HepG2 (cell line): ENCODE measurements around the gene PTCD1. TPM values are rescaled to one million over a fixed set of nuclear protein-coding genes. Genes with fewer than 3 reads are reported as not detected.
A peak's percentile ranks its signal among the peaks of the same experiment; 100 is the strongest.

Experiments
- ATAC-seq: fragments of 200-7000 bp; cut with Tn5 transposase; 3 replicates; pipeline ENCODE4 v1.9.1; 2020; ENCODE audit warnings: mild to moderate bottlenecking, moderate library complexity
- BruUV-seq: library from RNA; stranded (reverse); fragments of 400-500 nt; replicated peaks from 2 replicates; lab custom pipeline; 2021; lab: Mats Ljungman, UMichigan
- CTCF ChIA-PET: fragments of 300-600 bp; formaldehyde crosslinking; extraction: SDS; loops from one replicate; lab custom pipeline; 2021; ENCODE audit warnings: low total read pairs, inconsistent platforms, low intra/inter-chr PET ratio; lab: Yijun Ruan, JAX
- POLR2A ChIA-PET: fragments of 350-600 bp; sonication (Branson Sonifier 250); formaldehyde crosslinking; loops from one replicate; lab custom pipeline; 2020; ENCODE audit warnings: antibody characterized with exemption, inconsistent platforms; lab: Yijun Ruan, JAX
- DNase-seq: peaks from one replicate; pipeline ENCODE4 v3.0.0-alpha.2; 2015; ENCODE audit warnings: low spot score
- FAIRE-seq: peaks from 3 replicates; lab custom pipeline; 2011; peaks lifted over from hg19 to GRCh38; lab: Jason Lieb, UNC
- H2AFZ ChIP-seq: one replicate; pipeline ENCODE4 v1.6.1; 2011; ENCODE audit warnings: low read length, inconsistent platforms
- H3K27ac ChIP-seq: fragments of 300-600 bp; 3 replicates; pipeline ENCODE4 v1.8.0; 2011; ENCODE audit warnings: mixed run types, mild to moderate bottlenecking, mixed read lengths, low read length, inconsistent platforms; ENCODE audit not compliant: insufficient read depth; ENCODE audit errors: extremely low read length
- H3K27me3 ChIP-seq, 2 experiments: fragments of 200-600 bp in 1 of 2; 2 replicates in 1 of 2; 3 replicates in 1 of 2; pipeline versions ENCODE4 v1.6.0 to v1.8.0; 2011; ENCODE audit warnings: low read length in 2 of 2, mild to moderate bottlenecking in 2 of 2, moderate library complexity in 2 of 2, inconsistent platforms in 1 of 2; ENCODE audit not compliant: insufficient read depth in 2 of 2, control insufficient read depth in 1 of 2
- H3K36me3 ChIP-seq, 2 experiments: fragments of 200-600 bp in 1 of 2; replicated peaks in 1 of 2; 2 replicates in 1 of 2; 3 replicates in 1 of 2; pipeline versions ENCODE4 v1.5.1 to v1.8.0; 2011; ENCODE audit warnings: low read length in 2 of 2, inconsistent platforms in 1 of 2; ENCODE audit not compliant: insufficient read depth in 2 of 2, control insufficient read depth in 1 of 2
- H3K4me1 ChIP-seq: 2 replicates; pipeline ENCODE4 v1.5.1; 2012; ENCODE audit warnings: low read length, inconsistent platforms; ENCODE audit not compliant: insufficient read depth
- H3K4me2 ChIP-seq: 2 replicates; pipeline ENCODE4 v1.6.0; 2011; ENCODE audit warnings: low read depth, low read length, inconsistent platforms
- H3K4me3 ChIP-seq, 3 experiments: fragments of 200-600 bp in 1 of 3; sonication (generic), shearing (Covaris generic) in 1 of 3; replicated peaks in 1 of 3; 2 replicates each; pipeline ENCODE4 v1.5.1; 2011 to 2016; ENCODE audit warnings: low read length in 3 of 3, inconsistent platforms in 2 of 3, low read depth in 2 of 3, mild to moderate bottlenecking in 2 of 3, control low read depth in 1 of 3, mixed read lengths in 1 of 3; ENCODE audit not compliant: insufficient read depth in 1 of 3
- H3K79me2 ChIP-seq: one replicate; pipeline ENCODE4 v1.6.1; 2011; ENCODE audit warnings: low read length, inconsistent platforms; ENCODE audit not compliant: insufficient read depth
- H3K9ac ChIP-seq: 2 replicates; pipeline ENCODE4 v1.6.0; 2011; ENCODE audit warnings: mild to moderate bottlenecking, low read depth, low read length, inconsistent platforms; ENCODE audit not compliant: insufficient read depth
- H3K9me3 ChIP-seq: 2 replicates; pipeline ENCODE4 v1.5.1; 2012; ENCODE audit warnings: mild to moderate bottlenecking, low read length
- H4K20me1 ChIP-seq: 2 replicates; pipeline ENCODE4 v1.6.0; 2011; ENCODE audit warnings: inconsistent platforms, mild to moderate bottlenecking, low read length, moderate library complexity; ENCODE audit not compliant: insufficient read depth
- BRD4 ChIP-seq: sonication (generic); formaldehyde crosslinking; IDR thresholded peaks from 2 replicates; pipeline ENCODE4 v1.4.0; 2020; ENCODE audit warnings: missing genetic modification reagents
- CENPBD1 ChIP-seq: sonication (generic); formaldehyde crosslinking; IDR thresholded peaks from 2 replicates; pipeline ENCODE4 v1.8.0; 2022; ENCODE audit warnings: missing genetic modification reagents, low read depth, mild to moderate bottlenecking, borderline replicate concordance
- ELF3 ChIP-seq: IDR thresholded peaks from 2 replicates; pipeline ENCODE4 v1.6.1; 2016; ENCODE audit warnings: missing genetic modification reagents, missing compliant biosample characterization
- FOXA1 ChIP-seq, 2 experiments: fragments of 450-650 bp in 1 of 2; sonication (generic) in 1 of 2; formaldehyde crosslinking in 1 of 2; IDR thresholded peaks; 2 replicates each; pipeline versions ENCODE4 v1.4.0 to v1.6.1; 2016 to 2020; ENCODE audit warnings: missing genetic modification reagents in 1 of 2
- FOXA3 ChIP-seq: IDR thresholded peaks from 2 replicates; pipeline ENCODE4 v1.6.1; 2016; ENCODE audit warnings: missing genetic modification reagents, missing compliant biosample characterization
- HMGXB3 ChIP-seq: sonication (generic); formaldehyde crosslinking; IDR thresholded peaks from 2 replicates; pipeline ENCODE4 v1.4.0; 2020; ENCODE audit warnings: missing genetic modification reagents, borderline replicate concordance
- KLF11 ChIP-seq: IDR thresholded peaks from 2 replicates; pipeline ENCODE4 v1.6.1; 2016; ENCODE audit warnings: missing compliant biosample characterization
- MAFF ChIP-seq: IDR thresholded peaks from 2 replicates; pipeline ENCODE4 v1.6.1; 2011; ENCODE audit warnings: low read depth, low read length, improper control_type of control experiment
- MAZ ChIP-seq, 2 experiments: sonication (generic) in 1 of 2; formaldehyde crosslinking in 1 of 2; IDR thresholded peaks; 2 replicates each; pipeline versions ENCODE4 v1.5.0 to v1.6.1; 2012 to 2020; ENCODE audit warnings: low read depth in 2 of 2, mild to moderate bottlenecking in 2 of 2, borderline replicate concordance in 1 of 2, improper control_type of control experiment in 1 of 2, low read length in 1 of 2, missing genetic modification reagents in 1 of 2, moderate library complexity in 1 of 2
- MIER3 ChIP-seq: IDR thresholded peaks from 2 replicates; pipeline ENCODE4 v1.6.1; 2016; ENCODE audit warnings: missing compliant biosample characterization, borderline replicate concordance
- NFYB ChIP-seq: sonication (generic); formaldehyde crosslinking; IDR thresholded peaks from 2 replicates; pipeline ENCODE4 v1.4.0; 2020; ENCODE audit warnings: missing genetic modification reagents
- RAD51 ChIP-seq: fragments of 450-650 bp; IDR thresholded peaks from 2 replicates; pipeline ENCODE4 v1.6.1; 2016; ENCODE audit warnings: borderline replicate concordance
- TBL1XR1 ChIP-seq: fragments of 150-350 bp; IDR thresholded peaks from 2 replicates; pipeline ENCODE4 v1.6.1; 2014; ENCODE audit warnings: borderline replicate concordance, low read length; ENCODE audit not compliant: partially characterized antibody
- ZFP90 ChIP-seq: sonication (generic); formaldehyde crosslinking; IDR thresholded peaks from 2 replicates; pipeline ENCODE4 v1.8.0; 2022; ENCODE audit warnings: missing genetic modification reagents, mild to moderate bottlenecking, inconsistent platforms, borderline replicate concordance
- ZIK1 ChIP-seq: sonication (generic); formaldehyde crosslinking; IDR thresholded peaks from 2 replicates; pipeline ENCODE4 v1.5.0; 2020; ENCODE audit warnings: mild to moderate bottlenecking, low read depth, missing genetic modification reagents, borderline replicate concordance
- ZMYM3 ChIP-seq: sonication (generic); formaldehyde crosslinking; IDR thresholded peaks from 2 replicates; pipeline ENCODE4 v1.5.1; 2020; ENCODE audit warnings: mild to moderate bottlenecking, missing genetic modification reagents
- ZNF296 ChIP-seq: sonication (generic); formaldehyde crosslinking; conservative IDR thresholded peaks from 2 replicates; pipeline ENCODE4 v1.5.0; 2020; ENCODE audit warnings: mild to moderate bottlenecking, missing genetic modification reagents
- ZNF30 ChIP-seq: sonication (generic); formaldehyde crosslinking; IDR thresholded peaks from 2 replicates; pipeline ENCODE4 v1.5.0; 2020; ENCODE audit warnings: mild to moderate bottlenecking, missing genetic modification reagents
- ZNF430 ChIP-seq: sonication (generic); formaldehyde crosslinking; IDR thresholded peaks from 2 replicates; pipeline ENCODE4 v1.9.0; 2021; ENCODE audit warnings: mild to moderate bottlenecking, missing genetic modification reagents
- ZNF552 ChIP-seq: sonication (generic); formaldehyde crosslinking; IDR thresholded peaks from 2 replicates; pipeline ENCODE4 v1.9.0; 2022; ENCODE audit warnings: missing genetic modification reagents, mild to moderate bottlenecking, borderline replicate concordance
- ZNF775 ChIP-seq: sonication (generic); formaldehyde crosslinking; IDR thresholded peaks from 2 replicates; pipeline ENCODE4 v1.4.0; 2020; ENCODE audit warnings: missing genetic modification reagents, mild to moderate bottlenecking, moderate library complexity, borderline replicate concordance
- WGBS: methylation state at CpG from one replicate; pipeline ENCODE4 v1.1.6; 2017; ENCODE audit warnings: low lambda C conversion rate; 5-methylcytosine and 5-hydroxymethylcytosine counted together
- in situ Hi-C: cut with HindIII; loops from 2 replicates; pipeline ENCODE4 v1.10.0; 2017; ENCODE audit warnings: low pct_unique_long_range_greater_than_20kb; ENCODE audit not compliant: extremely low pct_ligation_motif_present
- intact Hi-C: fragments of 100-400 bp; cut with micrococcal nuclease; formaldehyde crosslinking; loops from one replicate; pipeline ENCODE4 v1.10.0; 2022; ENCODE audit not compliant: unreplicated experiment
- polyA plus RNA-seq, 8 experiments: library from polyadenylated mRNA; depleted of rRNA in 3 of 8; stranded (reverse) in 7 of 8; unstranded in 1 of 8; fragments of >200 nt; fragmentation: Illumina TruSeq in 4 of 8; extraction: Trizol in 4 of 8; gene quantifications; 2 replicates each; pipeline versions ENCODE4 v1.2.1 to v1.2.3, GENCODE V29; 2011 to 2016; ENCODE audit warnings: low read depth in 4 of 8, missing spikeins in 1 of 8, mixed read lengths in 1 of 8; ENCODE audit not compliant: insufficient read depth in 1 of 8
- total RNA-seq, 5 experiments: library from RNA; depleted of rRNA; stranded (reverse); fragments of >200 nt; fragmentation: Illumina TruSeq; extraction: Trizol; gene quantifications; 2 replicates each; pipeline ENCODE4 v1.2.3, GENCODE V29; 2016; ENCODE audit warnings: low read depth in 1 of 5

PTCD1 gene
- total and polyA plus RNA-seq, 2 of the 13 experiments (the other 11 are each of a cell fraction or from before 2014, with no cell fraction given): 3.0 to 8.4 TPM

GRCh38 chr7:99476107-99476506 lies 37.5 kb upstream of the PTCD1 start (continued):
- TF ChIP-seq MAZ (IDR thresholded peaks at IDR 0.05; ENCODE audit: borderline replicate concordance, low read depth, low read length) (no peak), MAZ (CRISPR knock-in tag; IDR thresholded peaks at IDR 0.05; ENCODE audit: low read depth) (no peak), ZNF30 (CRISPR knock-in tag) (no peak), ZNF775 (CRISPR knock-in tag) (no peak), ZNF296 (CRISPR knock-in tag) (no peak), CENPBD1 (CRISPR knock-in tag) (no peak), ZIK1 (CRISPR knock-in tag) (no peak), RAD51 (no peak), FOXA1 (IDR thresholded peaks at IDR 0.05) (no peak), FOXA1 (CRISPR knock-in tag; IDR thresholded peaks at IDR 0.05) (no peak), NFYB (no peak)

GRCh38 chr7:99473315-99473596 lies 34.7 kb upstream of the PTCD1 start:
- peaks cover 55% of the 10 kb centered on the region for H3K4me1 ChIP-seq
- H3K79me2 ChIP-seq: peaks cover 52% of the 10 kb centered on the region
- ChIA-PET POLR2A (interaction anchor here (0.9 to 3.2 kb wide), 4 partner anchors 8 to 33 kb away, joined by 3 to 15 read pairs (median 5); partner anchors contain the start of genes ATP5MF, ZKSCAN5 and ZNF394), CTCF (no interaction called here)
- ATAC-seq (peak; percentile 42), FAIRE-seq (peak; percentile 40), DNase-seq (peak; percentile 76)
- WGBS: 0% methylated on average over 7 of the region's 7 CpGs
- peak overlapping the region; percentile 84 for H3K27ac ChIP-seq
- H2AFZ ChIP-seq: no peak overlapping the region
- in situ Hi-C loops (no loop called here), intact Hi-C loops (no loop called here)
- H4K20me1 ChIP-seq: peaks cover 3% of the 10 kb centered on the region; the same call in 1 of the 2 replicates
- no peaks in the 10 kb centered on the region for H3K27me3 ChIP-seq
- H3K9me3 ChIP-seq: no peaks in the 10 kb centered on the region
- H3K4me3 ChIP-seq: peak overlapping the region; percentile 73 to 86 (median 79)
- BruUV-seq: TSS peak; percentile 87
- peak overlapping the region; percentile 83 for H3K9ac ChIP-seq
- H3K4me2 ChIP-seq: peak overlapping the region; percentile 82
- peaks cover 8 to 13% of the 10 kb centered on the region in 2 experiments for H3K36me3 ChIP-seq
- peak; percentile 31; the same call in 1 of the 2 replicates for TF ChIP-seq ELF3 (CRISPR knock-in tag)
- no peak for TF ChIP-seq MAFF
- no peak for TF ChIP-seq BRD4 (CRISPR knock-in tag)
- no peak for TF ChIP-seq ZNF552 (CRISPR knock-in tag)
- 0 out of 2 replicates have a peak, but pooled peaks have one; percentile 17 for TF ChIP-seq MIER3
- TF ChIP-seq HMGXB3 (CRISPR knock-in tag): peak; percentile 98
- 0 out of 2 replicates have a peak, but pooled peaks have one; percentile 9 for TF ChIP-seq ZNF430 (CRISPR knock-in tag)
- TF ChIP-seq KLF11 (CRISPR knock-in tag): no peak
- TF ChIP-seq TBL1XR1: no peak
- no peak for TF ChIP-seq ZFP90 (CRISPR knock-in tag)
- TF ChIP-seq FOXA3: 0 out of 2 replicates have a peak, but pooled peaks have one; percentile 4
- TF ChIP-seq ZMYM3: no peak
